ENCODE results near the gene HABP2.

The HABP2 gene

DNA sequence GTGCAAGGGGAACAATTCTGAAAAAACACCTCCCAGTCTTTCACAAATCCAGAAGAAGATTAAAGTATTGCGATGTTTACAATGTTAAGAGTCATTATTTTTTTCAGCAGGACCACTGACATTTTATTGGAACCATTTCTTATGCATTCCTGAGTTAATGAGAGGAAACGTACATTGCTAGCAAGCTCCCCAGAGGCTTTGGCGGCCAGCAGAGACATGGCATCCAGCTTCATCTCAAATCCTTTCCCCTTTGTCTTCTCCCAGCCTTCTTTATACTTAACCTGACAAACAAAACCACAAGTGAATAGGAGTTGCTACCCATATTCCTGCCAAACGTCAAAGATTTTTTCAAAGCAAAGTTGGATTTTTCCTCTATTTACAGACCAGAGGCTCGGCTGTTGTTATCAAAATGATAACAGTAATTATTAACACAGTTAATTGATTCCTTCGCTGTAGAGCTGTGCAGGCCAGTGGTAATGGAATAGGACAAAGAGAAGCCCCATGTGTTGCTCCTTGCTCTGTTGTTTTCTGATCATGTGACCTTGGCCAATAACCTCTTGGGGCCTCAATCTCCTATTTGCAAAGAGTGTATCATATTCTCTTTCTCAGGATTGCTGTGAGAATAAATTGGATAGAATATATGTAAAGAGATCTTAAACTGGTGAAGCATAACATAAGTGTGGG, 79.0 kb downstream of the HABP2 start:
- DNase-seq (ENCODE audit: low read depth), result no peak
